ENCODE data around the gene TMEM95.

The TMEM95 gene

GRCh38 chr17:7380855-7381683 is 26.1 kb downstream of the TMEM95 start, which contains the start of gene TNK1:
TNK1 (plus strand) TSS chr17:7381089; CDS start chr17:7382927, 1,838 bp downstream.
- no peak for DNase-seq

- no peak for DNase-seq
Measured at GRCh38 chr17:7382901-7383300, 27.9 kb downstream of the TMEM95 start.

DNA sequence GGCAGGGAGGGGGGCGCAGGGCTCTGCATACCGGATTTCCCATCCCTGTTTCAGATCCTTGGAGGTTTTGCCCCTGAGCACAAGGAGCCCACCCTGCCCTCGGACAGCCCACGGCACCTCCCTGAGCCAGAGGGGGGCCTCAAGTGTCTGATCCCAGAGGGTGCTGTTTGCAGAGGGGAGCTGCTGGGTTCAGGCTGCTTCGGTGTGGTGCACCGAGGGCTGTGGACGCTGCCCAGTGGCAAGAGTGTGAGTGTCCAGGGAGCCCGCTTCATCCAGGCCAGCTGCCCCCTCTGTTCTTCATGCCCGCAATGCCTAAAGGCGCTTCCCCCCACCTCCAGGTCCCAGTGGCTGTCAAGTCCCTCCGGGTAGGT is 28.4 kb downstream of the TMEM95 start:
- no peak for DNase-seq

DNA sequence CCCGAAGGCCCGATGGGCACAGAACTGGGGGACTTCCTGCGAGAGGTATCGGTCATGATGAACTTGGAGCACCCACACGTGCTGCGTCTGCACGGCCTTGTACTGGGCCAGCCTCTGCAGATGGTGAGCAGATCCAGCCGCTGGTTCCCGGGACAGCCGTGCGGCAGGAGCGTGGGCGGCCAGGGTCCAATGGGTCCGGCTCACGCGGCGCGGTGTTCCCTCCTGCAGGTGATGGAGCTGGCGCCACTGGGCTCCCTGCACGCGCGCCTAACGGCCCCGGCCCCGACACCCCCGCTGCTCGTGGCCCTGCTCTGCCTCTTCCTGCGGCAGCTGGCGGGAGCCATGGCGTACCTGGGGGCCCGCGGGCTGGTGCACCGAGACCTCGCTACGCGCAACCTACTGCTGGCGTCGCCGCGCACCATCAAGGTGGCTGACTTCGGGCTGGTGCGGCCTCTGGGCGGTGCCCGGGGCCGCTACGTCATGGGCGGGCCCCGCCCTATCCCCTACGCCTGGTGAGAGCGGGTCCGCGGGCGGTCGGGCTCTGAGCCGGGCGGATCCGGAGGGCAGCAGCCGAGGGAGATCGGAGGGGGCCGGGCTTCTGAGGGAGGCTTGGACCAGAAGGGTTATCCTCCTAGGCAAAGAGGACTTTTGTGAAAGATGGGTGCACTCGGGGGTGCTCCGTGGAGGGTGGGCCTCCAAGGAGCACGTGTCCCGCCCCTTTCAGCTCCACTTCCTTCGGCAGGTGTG is 29.0 kb downstream of the TMEM95 start:
- DNase-seq: peak; percentile 81

GRCh38 chr17:7384489-7385081 is 29.6 kb downstream of the TMEM95 start:
- DNase-seq: no peak

GRCh38 chr17:7388856-7389255 is 33.9 kb downstream of the TMEM95 start:
- no peak for DNase-seq

- DNase-seq: no peak
Measured at GRCh38 chr17:7389924-7390910, 35.3 kb downstream of the TMEM95 start.

GRCh38 chr17:7391307-7391706 is 36.4 kb downstream of the TMEM95 start:
- DNase-seq: no peak

GRCh38 chr17:7392696-7393612 is 38.0 kb downstream of the TMEM95 start:
- DNase-seq: no peak

GRCh38 chr17:7393613-7394451 is 38.9 kb downstream of the TMEM95 start:
- DNase-seq: peak; percentile 71

DNA sequence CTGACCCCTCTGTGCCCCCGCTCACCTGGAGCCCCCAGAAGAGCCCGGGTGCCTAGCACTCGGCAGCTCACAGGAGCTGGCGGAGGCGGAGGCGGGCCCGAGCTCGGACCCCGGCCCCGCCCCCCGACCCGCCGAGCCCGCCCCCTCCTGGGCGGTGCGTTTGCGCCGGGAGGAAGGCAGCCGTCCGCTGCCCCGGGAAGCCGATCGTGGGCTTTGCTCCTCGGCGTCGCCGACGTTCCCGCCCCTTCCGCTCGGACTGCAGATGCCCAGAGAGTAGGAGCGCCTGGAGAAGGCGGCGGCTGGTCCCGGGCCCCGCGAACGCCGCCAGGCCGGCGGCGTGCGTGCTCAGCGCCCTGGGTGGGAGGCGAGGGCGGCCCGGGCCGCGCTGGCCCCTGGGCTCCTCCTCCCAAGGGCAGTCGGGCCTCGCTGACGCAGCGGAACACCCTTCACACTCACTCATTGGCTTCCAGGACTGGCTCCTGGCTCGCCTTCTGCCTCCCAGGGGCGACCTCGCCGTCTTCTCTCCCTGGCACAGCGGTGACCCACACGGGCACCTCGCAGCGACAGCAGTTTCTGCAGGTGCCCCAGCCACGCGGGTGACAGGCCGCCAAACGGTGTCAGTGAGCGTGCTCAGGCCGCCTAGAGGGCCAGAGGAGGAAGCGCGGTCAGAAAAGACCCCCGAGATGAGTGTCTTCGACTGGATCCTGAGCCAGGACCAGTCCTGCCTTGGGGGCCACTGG is 39.7 kb downstream of the TMEM95 start, which contains the start of gene PLSCR3:
Gene PLSCR3 (minus strand): TSS at position 74 of the 740 bp plus-strand sequence. CDS start 415 bp downstream, outside the sequence.
- peak; percentile 77 for DNase-seq

GRCh38 chr17:7396147-7396546 is 41.2 kb downstream of the TMEM95 start:
- no peak for DNase-seq

GRCh38 chr17:7398612-7399011 is 43.7 kb downstream of the TMEM95 start:
- DNase-seq: no peak

- DNase-seq: no peak
Measured at GRCh38 chr17:7403043-7403726, 48.2 kb downstream of the TMEM95 start.

- no peak for DNase-seq
Measured at GRCh38 chr17:7403727-7403976, 48.7 kb downstream of the TMEM95 start.

- DNase-seq: peak; percentile 93
Measured at GRCh38 chr17:7403977-7404736, 49.2 kb downstream of the TMEM95 start, which contains the start of gene TMEM256. TMEM256 (minus strand) TSS chr17:7404097; CDS start chr17:7404084, 13 bp downstream.

- DNase-seq: no peak
Measured at GRCh38 chr17:7404737-7405349, 49.9 kb downstream of the TMEM95 start.

Measured in central memory CD4-positive, alpha-beta T cell (primary cell).